Ovary (tissue), 3 donors: ENCODE results near the gene MYBPHL.

Experiments used
- POLR2A ChIP-seq: fragments of 450-650 bp; IDR thresholded peaks from one replicate; pipeline ENCODE4 v1.6.1; 2017; ENCODE audit warnings: antibody characterized with exemption, mild to moderate bottlenecking, moderate library complexity
- TF ChIP-seq, protein P1 (sequence below), 3 donors: fragments of 450-650 bp in 2 of 3; fragments of 200-600 bp in 1 of 3; IDR thresholded peaks; one replicate each; pipeline versions ENCODE4 v1.5.1 to v1.8.0; 2016 to 2022; ENCODE audit warnings: antibody characterized with exemption in 3 of 3, mild to moderate bottlenecking in 1 of 3
- donor health status: DM: no; HTN: no; CAD: no.

DNA sequence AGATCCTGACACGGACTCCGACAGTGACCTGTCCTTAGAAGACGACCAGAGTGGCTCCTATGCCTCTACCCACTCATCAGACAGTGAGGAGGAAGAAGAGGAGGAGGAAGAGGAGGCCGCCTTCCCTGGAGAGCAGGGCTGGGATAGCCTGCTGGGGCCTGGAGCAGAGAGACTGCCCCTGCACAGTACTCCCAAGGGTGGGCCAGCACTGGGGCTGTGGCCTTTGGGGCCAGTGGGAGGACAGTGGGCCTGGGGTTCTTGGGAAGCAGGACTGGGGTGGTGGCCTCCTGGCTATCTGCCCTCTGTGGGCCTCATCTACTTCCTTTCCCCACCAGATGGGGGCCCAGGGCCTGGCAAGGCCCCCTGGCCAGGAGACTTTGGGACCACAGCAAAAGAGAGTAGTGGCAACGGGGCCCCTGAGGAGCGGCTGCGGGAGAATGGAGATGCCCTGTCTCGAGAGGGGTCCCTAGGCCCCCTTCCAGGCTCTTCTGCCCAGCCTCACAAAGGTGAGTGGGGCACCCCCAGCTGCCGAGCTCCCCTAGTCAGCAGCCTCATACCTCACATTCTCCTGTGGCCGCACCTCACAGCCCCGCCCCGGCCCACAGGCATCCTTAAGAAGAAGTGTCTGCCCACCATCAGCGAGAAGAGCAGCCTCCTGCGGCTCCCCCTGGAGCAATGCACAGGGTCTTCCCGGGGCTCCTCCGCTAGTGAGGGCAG is 33.8 kb downstream of the MYBPHL start:
- no peak for TF ChIP-seq POLR2A
- TF ChIP-seq, protein P1, sequence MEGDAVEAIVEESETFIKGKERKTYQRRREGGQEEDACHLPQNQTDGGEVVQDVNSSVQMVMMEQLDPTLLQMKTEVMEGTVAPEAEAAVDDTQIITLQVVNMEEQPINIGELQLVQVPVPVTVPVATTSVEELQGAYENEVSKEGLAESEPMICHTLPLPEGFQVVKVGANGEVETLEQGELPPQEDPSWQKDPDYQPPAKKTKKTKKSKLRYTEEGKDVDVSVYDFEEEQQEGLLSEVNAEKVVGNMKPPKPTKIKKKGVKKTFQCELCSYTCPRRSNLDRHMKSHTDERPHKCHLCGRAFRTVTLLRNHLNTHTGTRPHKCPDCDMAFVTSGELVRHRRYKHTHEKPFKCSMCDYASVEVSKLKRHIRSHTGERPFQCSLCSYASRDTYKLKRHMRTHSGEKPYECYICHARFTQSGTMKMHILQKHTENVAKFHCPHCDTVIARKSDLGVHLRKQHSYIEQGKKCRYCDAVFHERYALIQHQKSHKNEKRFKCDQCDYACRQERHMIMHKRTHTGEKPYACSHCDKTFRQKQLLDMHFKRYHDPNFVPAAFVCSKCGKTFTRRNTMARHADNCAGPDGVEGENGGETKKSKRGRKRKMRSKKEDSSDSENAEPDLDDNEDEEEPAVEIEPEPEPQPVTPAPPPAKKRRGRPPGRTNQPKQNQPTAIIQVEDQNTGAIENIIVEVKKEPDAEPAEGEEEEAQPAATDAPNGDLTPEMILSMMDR (IDR thresholded peaks at IDR 0.05) = no peak
